ENCODE data around the gene LRRD1.

Gene LRRD1

DNA sequence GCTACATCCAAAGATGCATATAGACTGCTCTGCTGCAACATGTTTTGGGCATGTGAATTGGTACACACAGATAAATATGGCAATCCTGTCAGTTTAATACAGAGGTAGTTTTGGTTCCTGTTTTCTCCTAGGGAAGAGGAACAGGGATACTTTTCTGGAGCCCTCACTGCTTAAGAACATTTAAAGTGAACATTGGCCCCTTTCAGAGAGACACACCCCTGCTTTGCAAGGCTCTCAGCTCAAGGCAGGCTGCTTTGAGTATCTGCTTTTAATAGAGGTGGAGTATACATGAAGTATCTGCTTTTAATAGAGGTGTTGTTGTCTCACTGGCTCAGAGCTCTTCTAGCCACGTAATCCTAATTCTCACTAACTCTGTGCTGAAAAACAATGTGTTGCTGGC, 83.6 kb downstream of the LRRD1 start:
- TF ChIP-seq, protein P1, sequence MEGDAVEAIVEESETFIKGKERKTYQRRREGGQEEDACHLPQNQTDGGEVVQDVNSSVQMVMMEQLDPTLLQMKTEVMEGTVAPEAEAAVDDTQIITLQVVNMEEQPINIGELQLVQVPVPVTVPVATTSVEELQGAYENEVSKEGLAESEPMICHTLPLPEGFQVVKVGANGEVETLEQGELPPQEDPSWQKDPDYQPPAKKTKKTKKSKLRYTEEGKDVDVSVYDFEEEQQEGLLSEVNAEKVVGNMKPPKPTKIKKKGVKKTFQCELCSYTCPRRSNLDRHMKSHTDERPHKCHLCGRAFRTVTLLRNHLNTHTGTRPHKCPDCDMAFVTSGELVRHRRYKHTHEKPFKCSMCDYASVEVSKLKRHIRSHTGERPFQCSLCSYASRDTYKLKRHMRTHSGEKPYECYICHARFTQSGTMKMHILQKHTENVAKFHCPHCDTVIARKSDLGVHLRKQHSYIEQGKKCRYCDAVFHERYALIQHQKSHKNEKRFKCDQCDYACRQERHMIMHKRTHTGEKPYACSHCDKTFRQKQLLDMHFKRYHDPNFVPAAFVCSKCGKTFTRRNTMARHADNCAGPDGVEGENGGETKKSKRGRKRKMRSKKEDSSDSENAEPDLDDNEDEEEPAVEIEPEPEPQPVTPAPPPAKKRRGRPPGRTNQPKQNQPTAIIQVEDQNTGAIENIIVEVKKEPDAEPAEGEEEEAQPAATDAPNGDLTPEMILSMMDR (IDR thresholded peaks at IDR 0.05; ENCODE audit: low read depth, low read length) = no peak
- H3K4me3 ChIP-seq (ENCODE audit: low read depth, low read length) = no peak overlapping the region

Measured in WI38 (cell line).